Measurements from ENCODE around the gene NR1D1. TPM values are rescaled to one million over a fixed set of nuclear protein-coding genes. Genes with fewer than 3 reads are reported as not detected.

NR1D1 gene
- total RNA-seq, 2 experiments from 2014 or later = 1.7 to 8.7 TPM

DNA sequence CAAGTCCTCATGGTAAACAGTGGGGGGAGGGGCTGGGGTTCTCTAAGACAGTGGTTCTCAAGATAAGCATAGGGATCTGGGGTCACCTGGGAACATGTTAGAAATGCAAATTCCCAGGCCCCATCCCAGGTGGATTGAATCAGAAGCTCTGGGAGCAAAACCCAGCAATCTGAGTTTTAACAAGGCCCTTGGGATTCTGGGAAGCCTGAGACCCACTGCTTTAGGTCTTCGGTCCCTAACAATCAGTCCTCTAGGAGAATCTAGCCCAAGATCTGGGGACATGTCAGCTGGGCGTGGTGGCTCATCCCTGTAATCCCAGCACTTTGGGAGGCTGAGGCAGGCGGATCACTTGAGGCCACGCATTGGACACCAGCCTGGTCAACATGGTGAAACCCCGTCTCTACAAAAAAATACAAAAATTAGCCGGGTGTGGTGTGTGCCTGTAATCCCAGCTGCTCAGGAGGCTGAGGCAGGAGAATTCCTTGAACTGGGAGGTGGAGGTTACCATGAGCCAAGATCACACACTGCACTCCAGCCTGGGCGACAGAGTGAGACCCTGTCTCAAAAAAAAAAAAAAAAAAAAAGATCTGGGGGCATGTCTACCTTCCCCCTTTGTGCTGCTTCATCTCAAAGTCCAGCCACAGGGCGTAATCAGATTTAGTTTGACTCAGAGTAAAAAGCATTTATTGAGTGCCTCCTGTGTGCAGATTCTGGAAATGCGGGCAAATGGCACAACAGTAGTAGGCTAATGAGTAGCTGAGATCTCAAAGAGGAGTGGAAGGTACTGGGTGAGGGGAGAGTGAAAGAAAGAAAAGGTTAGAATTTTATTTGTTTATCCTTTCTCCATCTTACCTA is 8.8 kb upstream of the NR1D1 start:
- Histone ChIP-seq H3K79me2 (ENCODE audit: insufficient read depth, low read depth, low read length) (no peaks in the 10 kb centered on the region), H2AFZ (ENCODE audit: low read length) (no peak overlapping the region; the same call in 1 of the 2 replicates), H3K9me2 (ENCODE audit: insufficient read depth, low read length) (no peaks in the 10 kb centered on the region), H3K9me3 (ENCODE audit: low read length) (no peaks in the 10 kb centered on the region), H3K4me2 (ENCODE audit: low read length) (no peak overlapping the region), H3K36me3 (ENCODE audit: insufficient read depth, low read length) (no peaks in the 10 kb centered on the region), H3K4me3 (ENCODE audit: low read depth, low read length, poor library complexity, severe bottlenecking) (no peak overlapping the region), H4K20me1 (ENCODE audit: insufficient read depth, low read length) (no peaks in the 10 kb centered on the region), H3K27ac (ENCODE audit: low read depth, low read length, poor library complexity, severe bottlenecking) (no peak overlapping the region), H3K4me1 (ENCODE audit: insufficient read depth, low read length, poor library complexity, severe bottlenecking) (peaks cover 57% of the 10 kb centered on the region)
- POLR2A ChIA-PET = interaction anchor here (0.7 to 1.2 kb wide), 2 partner anchors 9 to 84 kb away, joined by 3 to 4 read pairs; partner anchors contain the start of gene NR1D1
- no TSS peak for BruUV-seq (replicated peaks)
- no peak for DNase-seq (ENCODE audit: low spot score)
- intact Hi-C loops (cut with micrococcal nuclease; ENCODE audit: unreplicated experiment) = no loop called here
- CTCF ChIA-PET (ENCODE audit: unreplicated experiment) = interaction anchor here (1.0 kb wide), 1 partner anchor 9 kb away, joined by 3 read pairs; the partner anchor contains the start of gene NR1D1
- TF ChIP-seq EZH2phosphoT487 (IDR thresholded peaks at IDR 0.05; ENCODE audit: borderline replicate concordance, low read depth, low read length) = no peak
- TF ChIP-seq, protein P1, sequence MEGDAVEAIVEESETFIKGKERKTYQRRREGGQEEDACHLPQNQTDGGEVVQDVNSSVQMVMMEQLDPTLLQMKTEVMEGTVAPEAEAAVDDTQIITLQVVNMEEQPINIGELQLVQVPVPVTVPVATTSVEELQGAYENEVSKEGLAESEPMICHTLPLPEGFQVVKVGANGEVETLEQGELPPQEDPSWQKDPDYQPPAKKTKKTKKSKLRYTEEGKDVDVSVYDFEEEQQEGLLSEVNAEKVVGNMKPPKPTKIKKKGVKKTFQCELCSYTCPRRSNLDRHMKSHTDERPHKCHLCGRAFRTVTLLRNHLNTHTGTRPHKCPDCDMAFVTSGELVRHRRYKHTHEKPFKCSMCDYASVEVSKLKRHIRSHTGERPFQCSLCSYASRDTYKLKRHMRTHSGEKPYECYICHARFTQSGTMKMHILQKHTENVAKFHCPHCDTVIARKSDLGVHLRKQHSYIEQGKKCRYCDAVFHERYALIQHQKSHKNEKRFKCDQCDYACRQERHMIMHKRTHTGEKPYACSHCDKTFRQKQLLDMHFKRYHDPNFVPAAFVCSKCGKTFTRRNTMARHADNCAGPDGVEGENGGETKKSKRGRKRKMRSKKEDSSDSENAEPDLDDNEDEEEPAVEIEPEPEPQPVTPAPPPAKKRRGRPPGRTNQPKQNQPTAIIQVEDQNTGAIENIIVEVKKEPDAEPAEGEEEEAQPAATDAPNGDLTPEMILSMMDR (conservative IDR thresholded peaks at IDR 0.05; ENCODE audit: low read length) = peak; percentile 31; the same call in 1 of the 2 replicates

DNA sequence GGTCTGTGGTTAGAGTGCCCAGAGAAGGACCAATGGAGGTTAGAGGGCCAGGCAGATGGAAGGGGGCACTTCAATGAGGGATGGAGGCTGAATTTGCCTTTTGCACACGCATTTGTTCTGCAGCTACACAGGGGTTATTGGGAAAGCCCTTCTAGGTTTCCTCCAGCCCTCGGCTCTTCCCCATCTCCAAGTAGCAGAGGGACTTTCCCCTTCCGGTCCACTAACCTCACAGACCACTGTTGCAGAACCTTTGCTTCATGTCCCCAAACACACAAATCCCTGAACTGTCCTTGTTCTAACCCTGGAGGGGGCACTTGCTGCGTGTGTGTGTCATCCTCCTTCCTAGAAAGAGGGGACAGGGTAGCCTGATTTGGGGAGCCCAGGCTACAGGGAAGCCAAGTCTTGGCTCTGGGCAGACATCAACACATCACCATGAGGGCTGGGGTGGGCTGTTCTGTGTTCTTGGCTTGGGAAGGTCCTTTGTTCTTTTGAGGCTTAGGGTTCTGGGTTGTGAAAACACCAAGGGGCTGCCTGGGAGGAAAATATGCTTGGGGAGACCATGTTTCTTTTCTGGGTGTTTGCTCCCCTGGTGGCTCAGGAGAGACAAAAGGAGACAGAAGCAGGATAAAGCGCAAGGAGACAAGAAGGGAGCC is 7.3 kb upstream of the NR1D1 start:
- no peak overlapping the region for H3K4me3 ChIP-seq (ENCODE audit: low read depth, low read length, poor library complexity, severe bottlenecking)
- no TSS peak for BruUV-seq (replicated peaks)
- ChIA-PET POLR2A (no interaction called here), CTCF (ENCODE audit: unreplicated experiment) (no interaction called here)
- no peaks in the 10 kb centered on the region for H3K79me2 ChIP-seq (ENCODE audit: insufficient read depth, low read depth, low read length)
- peaks cover 43% of the 10 kb centered on the region for H3K4me1 ChIP-seq (ENCODE audit: insufficient read depth, low read length, poor library complexity, severe bottlenecking)
- intact Hi-C loops (cut with micrococcal nuclease; ENCODE audit: unreplicated experiment) = no loop called here
- H3K36me3 ChIP-seq (ENCODE audit: insufficient read depth, low read length) = no peaks in the 10 kb centered on the region
- H3K27ac ChIP-seq (ENCODE audit: low read depth, low read length, poor library complexity, severe bottlenecking) = no peak overlapping the region
- H2AFZ ChIP-seq (ENCODE audit: low read length) = peak overlapping the region; percentile 91
- TF ChIP-seq, protein P1 (conservative IDR thresholded peaks at IDR 0.05; ENCODE audit: low read length) = no peak
- no peak for TF ChIP-seq EZH2phosphoT487 (IDR thresholded peaks at IDR 0.05; ENCODE audit: borderline replicate concordance, low read depth, low read length)
- no peaks in the 10 kb centered on the region for H3K9me2 ChIP-seq (ENCODE audit: insufficient read depth, low read length)
- H3K9me3 ChIP-seq (ENCODE audit: low read length) = no peaks in the 10 kb centered on the region
- H4K20me1 ChIP-seq (ENCODE audit: insufficient read depth, low read length) = no peaks in the 10 kb centered on the region
- peak overlapping the region; percentile 33 for H3K4me2 ChIP-seq (ENCODE audit: low read length)
- no peak for DNase-seq (ENCODE audit: low spot score)
